ENCODE data around the gene TPSAB1.
"Not testable (repeated sequence)": the region's sequence is repeated elsewhere in the genome, so short reads cannot be mapped to it uniquely, and the experiment has no call there.

Gene TPSAB1

DNA sequence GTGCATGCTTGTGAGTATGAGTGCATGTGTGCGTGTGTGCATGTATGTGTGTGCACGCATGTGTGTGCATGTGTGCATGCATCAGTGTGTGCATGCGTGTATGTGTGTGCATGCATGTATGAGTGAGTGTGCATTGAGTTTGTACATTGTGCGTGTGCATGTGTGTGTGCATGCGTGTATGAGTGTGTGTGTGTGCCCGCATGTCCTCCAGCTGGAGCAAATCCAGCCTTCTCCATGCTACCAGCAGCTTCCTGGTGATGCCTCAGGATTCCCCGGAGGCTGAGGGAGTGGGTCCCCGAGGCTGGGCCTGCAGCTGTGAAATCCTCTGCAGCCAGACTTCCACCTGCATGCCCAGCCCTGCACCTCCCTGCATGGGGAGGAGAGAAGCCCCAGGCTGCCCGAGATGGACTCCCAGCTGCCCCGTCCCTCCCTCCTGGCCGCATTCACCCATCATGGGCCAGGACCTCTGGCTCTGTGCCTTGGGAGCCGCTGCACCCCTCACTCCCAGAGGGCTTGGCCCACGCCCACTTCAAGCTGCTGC, 24.7 kb downstream of the TPSAB1 start:
- DNase-seq (ENCODE audit: low read depth in 2 of 2), result no peak

DNA sequence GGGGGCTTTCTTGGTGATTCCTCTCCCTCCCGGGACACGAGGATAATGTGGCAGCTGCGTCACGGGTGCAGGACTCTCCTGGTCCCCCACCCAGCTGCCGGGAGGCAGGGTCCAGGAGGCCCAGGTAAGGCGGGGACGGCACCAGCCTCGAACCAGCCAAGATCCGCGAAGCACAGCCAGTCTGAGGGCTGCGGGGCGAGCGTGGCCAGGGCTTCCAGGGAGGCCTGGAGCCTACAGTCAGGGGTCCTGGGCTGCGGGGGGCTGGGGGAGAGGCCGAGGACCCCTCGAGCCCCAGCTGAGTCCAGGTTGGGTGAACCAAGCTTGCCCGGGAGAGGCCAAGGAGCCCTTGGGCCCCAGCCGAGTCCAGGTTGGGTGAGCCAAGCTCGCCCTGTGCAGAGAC, 25.3 kb downstream of the TPSAB1 start:
- DNase-seq (ENCODE audit: low read depth in 2 of 2), result no peak

DNA sequence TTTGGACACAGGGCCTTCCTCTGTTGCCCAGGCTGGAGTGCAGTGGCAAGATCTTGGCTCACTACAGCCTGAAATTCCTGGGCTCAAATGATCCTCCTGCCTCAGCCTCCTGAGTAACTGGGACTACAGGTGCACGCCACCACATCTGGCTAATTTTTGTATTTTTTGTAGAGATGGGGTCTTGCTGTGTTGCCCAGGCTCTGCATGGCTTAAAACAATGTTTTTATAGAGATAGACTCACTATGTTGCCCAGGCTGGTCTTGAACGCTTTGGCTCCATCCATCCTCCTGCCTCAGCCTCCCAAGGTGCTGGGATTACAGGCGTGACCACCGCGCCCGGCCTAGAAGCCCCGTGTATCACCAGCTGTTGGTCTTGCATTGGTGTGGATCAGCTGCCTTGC, 28.9 kb downstream of the TPSAB1 start:
- not testable (repeated sequence) for DNase-seq (ENCODE audit: low read depth in 2 of 2)

DNA sequence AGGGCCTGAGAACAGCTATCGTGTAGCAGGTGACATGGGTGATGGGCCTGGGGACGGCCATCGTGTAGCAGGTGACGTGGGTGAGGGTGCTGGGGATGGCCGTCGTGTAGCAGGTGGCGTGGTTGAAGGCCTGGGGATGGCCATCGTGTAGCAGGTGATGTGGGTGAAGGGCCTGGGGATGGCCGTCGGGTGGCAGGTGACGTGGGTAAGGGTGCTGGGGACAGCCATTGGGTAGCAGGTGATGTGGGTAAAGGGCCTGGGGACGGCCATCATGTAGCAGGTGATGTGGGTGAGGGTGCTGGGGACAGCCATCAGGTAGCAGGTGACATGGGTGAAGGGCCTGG, 30.8 kb downstream of the TPSAB1 start:
- no peak for DNase-seq (ENCODE audit: low read depth in 2 of 2)

DNA sequence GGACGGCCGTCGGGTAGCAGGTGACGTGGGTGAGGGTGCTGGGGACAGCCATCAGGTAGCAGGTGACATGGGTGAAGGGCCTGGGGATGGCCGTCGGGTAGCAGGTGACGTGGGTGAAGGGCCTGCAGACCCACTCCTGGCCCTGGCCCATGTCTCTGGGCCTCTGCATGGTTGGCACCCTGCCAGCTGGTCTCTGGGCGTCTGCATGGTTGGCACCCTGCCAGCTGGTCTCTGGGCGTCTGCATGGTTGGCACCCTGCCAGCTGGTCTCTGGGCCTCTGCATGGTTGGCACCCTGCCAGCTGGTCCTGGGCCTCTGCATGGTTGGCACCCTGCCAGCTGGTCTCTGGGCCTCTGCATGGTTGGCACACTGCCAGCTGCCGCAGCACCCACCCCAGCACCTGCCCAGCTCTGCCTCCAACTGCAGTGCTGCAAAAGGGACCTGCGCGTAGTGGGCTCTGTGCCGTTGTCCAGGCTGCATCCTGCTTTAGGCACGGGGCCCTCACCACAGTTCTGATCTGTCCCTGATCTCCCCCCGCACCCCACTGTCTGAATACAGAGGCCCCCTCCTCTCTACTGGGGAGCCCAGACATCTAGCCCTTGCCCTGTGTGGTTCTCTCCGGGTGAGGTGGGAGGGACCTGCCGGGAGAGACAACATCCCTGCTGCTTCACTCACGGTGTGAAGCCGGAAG, 31.4 kb downstream of the TPSAB1 start:
- DNase-seq (ENCODE audit: low read depth in 2 of 2), result not testable (repeated sequence)

DNA sequence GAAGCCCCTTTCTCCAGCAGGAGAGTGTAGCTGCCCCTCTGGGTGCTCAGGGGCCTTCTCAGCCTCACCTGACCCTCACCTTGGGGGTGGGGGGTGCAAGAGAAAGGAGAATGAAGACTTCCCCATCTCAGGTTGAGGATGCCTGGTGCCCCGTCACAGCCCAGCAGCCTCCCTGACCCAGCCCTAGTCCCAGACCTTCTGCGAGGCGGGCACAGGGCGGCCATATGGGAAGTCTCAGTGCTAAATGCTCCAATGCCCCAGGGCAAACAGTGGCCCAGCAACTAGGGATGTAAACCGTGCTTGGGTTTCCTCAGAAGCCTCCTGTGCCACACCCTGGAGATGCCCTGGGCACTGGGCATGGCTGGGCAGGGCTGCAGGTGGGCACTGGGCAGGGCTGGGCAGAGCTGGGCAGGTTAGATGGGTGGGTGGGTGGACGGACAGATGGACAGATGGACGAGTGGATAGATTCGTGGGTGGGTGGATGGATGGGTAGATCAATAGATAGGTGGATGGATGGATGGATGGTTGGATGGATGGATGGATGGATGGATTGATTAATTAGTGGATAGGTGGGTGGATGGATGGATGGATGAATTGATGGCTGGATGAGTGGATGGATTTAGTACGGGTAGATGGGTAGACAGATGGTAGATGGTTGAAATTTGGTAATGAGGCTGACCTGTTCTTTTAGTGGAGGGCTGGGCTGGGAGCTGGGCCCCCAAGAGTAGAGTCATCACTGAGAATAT, 32.1 kb downstream of the TPSAB1 start:
- DNase-seq (ENCODE audit: low read depth in 2 of 2), result no peak

DNA sequence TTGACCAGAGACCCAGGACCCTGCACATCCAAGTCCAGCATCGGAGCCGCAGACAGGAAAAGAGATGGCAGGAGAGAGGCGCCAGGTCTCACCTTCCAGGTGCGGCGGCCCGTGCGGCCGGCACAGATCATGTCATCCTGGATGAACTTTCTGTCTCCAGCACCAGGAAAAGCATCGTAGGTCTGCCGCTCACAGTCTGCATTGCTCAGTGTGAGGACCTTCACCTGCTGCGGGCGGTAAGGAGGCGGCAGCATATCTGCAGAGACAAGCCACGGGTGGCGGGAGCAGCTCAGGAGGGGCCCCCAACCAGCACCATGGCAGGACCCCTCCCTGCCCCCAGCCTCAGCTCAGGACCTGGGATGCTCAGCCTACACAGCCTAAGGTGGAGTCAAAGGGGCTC, 33.3 kb downstream of the TPSAB1 start:
- no peak for DNase-seq (ENCODE audit: low read depth in 2 of 2)

DNA sequence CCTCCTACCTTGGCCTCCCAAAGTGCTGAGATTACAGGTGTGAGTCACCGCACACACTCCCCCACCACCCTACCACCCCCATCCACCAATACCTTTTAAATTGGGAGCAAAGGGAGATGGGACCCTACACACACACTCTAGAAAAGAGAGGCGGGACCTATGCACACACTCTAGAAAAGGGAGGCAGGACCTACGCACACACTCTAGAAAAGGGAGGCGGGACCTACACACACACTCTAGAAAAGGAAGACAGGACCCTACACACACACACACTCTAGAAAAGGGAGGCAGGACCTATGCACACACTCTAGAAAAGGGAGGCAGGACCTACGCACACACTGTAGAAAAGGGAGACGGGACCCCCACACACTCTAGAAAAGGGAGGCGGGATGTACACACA, 34.3 kb downstream of the TPSAB1 start:
- no peak for DNase-seq (ENCODE audit: low read depth in 2 of 2)

DNA sequence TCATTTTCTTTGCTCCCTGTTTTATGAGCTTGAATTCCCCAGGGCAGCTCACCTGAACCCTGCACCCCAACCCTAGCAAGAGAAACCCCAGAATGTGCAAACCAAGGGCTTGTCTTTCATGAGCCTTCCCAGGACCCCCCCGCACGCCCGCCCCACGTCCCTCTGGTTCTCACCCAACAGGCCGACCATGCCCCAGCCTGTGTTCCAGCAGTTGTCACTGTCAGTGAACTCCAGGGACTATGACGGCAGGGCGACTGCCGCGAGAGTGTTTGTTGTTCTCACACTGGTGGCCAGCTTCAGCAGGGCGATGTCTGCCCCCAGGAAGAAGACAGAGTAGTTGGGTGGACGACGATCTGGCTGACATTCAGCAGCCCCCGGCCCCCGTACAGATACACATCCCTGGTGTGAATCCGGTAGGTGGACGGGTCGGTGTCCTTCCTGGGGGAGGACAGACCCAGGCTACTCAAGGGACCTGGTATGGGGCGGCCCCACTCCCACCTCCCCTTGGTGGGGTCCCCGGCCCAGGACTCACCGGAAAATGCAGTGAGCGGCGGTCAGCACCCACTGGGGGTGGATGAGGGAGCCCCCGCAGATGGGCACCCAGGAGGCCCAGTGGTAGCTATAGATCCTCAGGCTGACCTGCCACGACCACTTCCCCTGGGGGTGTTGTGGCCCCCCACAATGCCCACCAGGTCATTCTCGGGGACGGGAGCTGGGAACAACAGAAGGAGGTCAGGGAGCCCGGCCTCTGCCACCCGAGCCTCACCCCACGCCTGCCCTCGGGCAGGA, 35.5 kb downstream of the TPSAB1 start:
- DNase-seq (ENCODE audit: low read depth in 2 of 2), result no peak

DNA sequence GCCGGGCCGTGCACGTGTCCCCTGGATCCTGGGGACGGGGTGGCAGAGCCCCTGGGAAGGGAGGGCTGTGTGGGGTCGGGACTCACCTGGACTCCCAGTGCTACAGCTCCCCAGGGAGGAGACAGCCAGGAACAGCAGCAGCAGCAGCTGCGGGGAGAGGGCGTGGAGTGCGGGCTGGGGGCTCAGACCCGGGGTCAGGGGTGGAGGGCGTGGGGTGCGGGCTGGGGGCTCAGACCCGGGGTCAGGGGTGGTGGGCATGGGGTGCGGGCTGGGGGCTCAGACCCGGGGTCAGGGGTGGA, 36.0 kb downstream of the TPSAB1 start:
- no peak for DNase-seq (ENCODE audit: low read depth in 2 of 2)

DNA sequence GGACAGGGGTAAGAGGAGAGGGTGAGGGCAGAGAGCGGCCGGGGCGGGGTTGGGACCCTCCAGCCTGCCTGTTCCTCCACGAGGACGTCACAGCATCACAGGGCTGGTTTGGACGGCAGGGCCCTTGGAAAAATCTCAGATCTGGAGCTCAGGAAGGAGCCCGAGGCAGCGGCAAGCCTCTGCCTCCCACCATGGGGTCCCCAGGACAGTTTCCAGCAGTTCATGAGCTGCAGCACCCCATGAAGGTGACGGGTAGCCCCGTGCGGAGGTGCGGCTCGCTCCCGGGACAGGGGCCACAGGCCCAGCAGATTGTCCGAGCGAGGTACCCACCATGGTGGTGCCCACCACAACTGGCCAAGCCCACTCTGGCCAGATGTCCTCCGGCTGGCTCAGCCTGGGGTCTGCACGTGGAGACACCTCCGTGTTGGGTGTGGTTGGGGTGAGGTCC, 36.7 kb downstream of the TPSAB1 start:
- no peak for DNase-seq (ENCODE audit: low read depth in 2 of 2)

DNA sequence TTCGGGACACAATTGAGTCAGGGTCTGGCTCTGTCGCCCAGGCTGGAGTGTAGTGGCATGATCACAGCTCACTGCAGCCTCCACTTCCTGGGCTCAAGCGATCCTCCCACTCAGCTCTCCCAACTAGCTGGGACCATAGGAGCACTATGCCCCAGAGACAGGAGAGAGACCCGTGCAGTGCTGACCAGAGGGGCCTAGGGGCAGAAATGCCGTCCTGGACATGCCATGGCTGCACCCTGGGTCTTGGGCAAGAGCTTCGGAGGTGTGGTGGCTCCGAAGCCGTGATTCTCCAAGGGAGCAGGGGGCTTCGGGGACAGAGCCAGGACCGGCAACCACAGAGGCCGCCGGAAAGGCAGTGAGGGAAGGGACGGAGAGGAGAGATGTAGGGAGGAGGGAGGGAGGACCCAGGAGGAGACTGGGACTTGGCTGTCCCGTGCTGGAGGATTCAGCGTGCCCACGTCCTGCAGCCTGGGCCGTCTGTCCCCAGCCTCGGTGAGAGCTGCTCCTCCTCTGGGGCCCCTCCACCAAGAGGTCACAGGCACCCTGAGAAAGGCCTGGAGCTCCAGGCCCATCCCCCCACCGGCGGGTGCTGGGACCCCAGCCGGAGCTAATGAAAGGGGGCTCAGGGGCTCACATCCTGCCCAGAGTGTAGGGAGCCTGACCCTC, 37.2 kb downstream of the TPSAB1 start:
- no peak for DNase-seq (ENCODE audit: low read depth in 2 of 2)

DNA sequence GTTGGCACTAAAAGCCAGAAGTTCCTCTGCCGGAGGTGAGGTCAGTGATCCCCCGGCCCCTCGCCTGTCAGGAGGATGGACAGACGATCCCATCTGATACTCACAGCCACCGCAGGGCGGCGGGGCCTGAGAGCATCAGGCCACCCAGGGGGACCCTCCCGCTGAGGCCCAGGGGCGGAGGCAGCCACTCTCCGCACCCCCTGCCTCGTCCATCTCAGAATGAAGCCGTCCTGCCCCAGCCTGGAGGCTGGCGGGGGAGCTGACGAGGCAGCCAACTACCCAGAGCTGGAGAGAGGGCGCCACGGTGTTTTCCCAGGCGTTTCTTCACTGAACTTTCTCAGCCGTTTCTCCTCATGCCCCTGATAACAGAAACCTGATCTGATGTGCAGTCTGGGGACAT, 38.0 kb downstream of the TPSAB1 start:
- no peak for DNase-seq (ENCODE audit: low read depth in 2 of 2)

DNA sequence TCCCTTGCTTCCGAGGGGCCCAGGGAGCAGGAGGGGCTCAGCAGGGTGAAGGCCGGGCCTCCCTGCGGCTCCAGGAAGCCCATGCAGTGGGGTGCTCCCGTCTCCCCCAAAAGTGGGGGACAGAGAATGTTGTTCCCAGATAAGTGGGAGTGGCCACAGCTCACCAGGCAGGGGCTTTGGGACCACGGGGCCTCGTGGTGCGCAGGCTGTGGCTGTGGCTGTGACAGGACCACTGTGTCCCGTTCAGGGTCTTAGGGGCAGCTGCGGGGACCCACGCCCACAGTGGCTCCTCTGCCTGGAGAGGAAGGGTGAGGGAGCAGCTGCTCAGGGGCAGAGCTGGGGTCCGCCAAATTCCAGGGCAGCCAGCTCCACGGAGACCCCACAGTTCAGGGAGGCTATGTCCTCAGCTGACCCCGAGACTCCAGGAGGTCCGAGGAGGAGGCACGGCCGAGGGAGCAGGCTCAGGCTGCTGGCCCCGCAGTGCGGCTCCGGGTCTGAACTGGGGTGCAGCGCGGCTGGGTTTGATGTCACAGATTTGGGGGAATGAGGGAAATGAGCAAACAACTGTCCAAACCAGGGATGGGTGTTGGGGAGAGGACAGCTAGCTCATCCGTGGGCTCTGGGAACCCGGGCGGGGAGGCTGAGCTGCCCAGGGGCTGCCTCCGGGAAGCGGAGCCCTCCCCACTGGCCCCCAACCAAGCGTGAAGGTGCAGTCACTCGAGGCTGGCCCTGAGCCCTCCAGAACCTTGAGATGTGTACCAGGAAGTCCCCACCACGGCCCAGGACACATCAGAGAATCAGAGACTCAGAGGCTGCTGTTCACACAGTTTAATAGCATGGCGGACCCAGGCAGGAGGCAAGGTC, 38.8 kb downstream of the TPSAB1 start:
- DNase-seq (ENCODE audit: low read depth in 2 of 2), result no peak

DNA sequence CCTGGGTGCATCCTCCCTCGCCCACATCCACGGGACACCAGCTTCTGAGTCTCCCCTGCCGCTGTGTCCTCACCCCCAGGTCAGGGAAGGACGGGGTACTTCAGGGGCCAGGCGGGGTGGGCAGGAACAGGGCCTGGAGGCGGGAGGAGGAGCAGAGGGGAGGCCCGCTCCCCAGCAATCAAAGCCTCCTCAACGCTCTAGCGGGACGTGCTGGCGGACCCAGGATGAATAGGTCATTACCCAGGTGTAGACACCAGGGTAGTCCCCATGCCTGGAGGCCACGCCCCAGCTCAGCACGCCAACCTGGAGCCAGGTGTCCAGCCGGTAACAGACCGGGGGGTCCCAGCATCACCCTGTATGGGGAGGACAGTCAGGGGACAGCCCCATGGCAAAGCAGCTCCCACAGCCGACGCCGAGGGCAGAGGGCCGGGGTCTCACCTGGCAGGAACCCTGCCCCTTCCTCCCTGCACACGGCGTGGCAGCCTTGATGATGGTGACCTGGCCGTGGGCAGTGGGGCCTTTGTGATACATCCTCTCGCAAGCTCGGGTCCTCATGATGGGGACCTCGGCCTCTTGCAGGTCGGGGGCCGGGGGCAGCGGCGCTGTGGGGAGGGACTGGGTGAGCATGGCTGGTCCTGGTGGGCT, 39.6 kb downstream of the TPSAB1 start:
- DNase-seq (ENCODE audit: low read depth in 2 of 2), result no peak

DNA sequence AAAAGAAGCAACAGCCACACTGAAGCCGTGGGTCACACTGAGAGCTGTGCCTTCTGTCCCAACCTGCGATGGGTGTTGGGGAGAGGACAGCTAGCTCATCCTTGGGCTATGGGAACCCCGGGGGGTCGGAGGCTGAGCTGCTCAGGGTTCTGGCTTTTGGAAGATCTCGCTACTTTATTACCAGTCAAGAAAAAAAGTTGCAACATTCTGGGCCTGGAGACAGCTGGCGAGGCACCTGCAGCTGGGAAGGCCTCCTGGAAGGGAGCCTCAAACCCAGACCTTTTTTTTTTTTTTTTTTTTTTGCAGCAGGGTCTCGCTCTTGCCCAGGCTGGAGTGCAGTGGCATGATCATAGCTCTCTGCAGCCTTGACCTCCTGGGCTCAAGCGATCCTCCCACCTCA, 40.3 kb downstream of the TPSAB1 start:
- DNase-seq (ENCODE audit: low read depth in 2 of 2), result no peak

DNA sequence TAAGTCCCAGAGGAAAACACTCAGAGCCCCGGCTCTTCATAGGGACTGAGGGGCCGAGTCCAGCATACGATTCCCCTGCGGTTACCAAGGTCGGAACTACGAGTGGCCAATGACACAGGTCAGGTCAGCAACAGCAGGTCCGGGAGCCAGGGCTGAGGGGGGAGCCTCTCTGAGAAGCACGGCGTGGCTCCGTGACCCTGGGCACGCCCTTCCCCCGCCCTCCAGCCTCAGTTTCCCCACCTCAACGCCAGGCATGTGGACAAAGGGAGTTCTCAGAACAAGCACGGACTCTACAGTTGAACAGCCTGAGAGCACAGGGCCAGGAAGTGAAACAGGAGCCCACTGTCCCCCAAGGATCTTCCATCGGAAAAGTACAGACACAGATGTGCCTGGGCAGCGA, 41.0 kb downstream of the TPSAB1 start:
- no peak for DNase-seq (ENCODE audit: low read depth in 2 of 2)

DNA sequence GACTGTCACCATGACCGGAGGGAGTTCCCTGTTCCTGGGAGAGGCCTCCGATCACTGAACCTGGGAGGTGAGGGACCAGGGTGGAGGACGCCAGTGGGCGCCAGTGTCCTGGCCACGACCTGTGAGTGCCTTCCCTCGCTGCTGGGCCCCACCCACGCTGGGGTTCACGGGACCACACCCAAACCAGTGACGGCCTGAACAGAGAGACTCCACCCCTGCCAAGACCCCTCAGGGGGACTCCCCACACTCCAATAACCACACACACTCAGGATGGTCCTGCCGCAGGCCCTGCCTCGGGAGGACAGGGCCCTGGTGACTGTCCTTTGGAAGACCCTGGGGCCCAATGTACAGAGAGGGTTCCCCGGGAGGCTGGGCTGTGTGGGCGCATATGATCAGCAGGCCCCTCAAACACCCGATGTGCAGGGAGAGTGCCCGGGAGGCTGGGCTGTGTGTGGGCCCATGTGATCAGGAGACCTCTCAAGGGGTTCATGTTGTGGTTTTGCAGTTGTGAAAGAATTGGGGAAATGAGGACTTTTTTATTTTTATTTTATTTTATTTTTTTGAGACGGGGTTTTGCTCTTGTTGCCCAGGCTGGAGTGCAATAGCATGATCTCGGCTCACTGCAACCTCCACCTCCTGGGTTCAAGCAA, 41.9 kb downstream of the TPSAB1 start:
- no peak for DNase-seq (ENCODE audit: low read depth in 2 of 2)

DNA sequence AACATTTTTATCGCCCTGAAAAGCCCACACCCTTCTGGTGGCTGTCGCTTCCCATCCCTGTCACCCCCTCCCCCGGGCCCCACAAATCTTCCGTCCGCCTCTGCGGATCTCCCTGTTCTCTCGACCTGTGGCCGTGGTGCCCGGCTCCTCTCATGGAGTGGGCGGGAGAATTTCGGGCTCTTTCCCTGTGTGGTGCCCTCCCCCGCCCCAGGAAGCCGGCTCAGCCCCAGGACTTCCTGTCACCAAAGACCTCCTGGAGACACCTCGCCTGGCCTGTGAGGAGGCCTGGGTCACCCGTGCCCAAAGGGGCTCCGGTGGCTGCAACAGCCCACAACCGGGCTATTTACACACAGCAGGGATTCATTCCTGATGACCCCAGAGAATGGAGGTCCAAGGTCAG, 42.8 kb downstream of the TPSAB1 start:
- no peak for DNase-seq (ENCODE audit: low read depth in 2 of 2)

DNA sequence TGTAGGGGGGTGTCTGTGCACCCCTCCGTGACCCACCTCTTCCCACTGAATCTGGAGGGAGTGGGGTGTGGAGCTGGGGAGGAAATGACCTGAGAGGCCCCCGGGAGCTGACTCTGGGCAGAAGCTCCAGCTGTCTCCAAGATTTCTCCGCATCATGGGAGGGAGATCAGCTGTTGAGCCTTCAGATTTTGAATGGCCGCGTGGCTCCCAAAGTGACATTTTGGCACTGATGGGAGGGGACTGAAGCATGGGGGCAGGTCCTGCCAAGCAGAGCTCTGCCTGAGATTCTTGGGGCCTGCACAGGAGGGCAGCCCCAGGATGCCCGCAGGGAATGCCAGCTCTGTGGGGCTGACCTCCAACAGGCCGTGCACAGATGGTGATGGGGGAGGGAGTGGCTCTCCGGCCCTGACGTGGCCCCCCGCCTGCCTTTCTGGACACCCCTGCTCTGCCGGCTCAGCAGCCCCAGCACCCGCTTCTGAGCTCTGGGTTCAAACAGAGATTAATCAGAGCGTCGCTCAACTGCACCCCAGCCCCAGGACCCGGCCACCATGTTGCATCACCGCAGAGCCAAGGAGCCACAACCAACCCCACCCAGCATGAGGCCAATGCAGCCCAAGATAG, 43.6 kb downstream of the TPSAB1 start:
- DNase-seq (ENCODE audit: low read depth in 2 of 2), result no peak
